MG63 (cell line): ENCODE results near the gene SPRING1. TPM values are rescaled to one million over a fixed set of nuclear protein-coding genes. Genes with fewer than 3 reads are reported as not detected.

Source experiments
- DNase-seq: peaks from one replicate; pipeline ENCODE4 v3.0.0-alpha.2; 2020
- H3K27me3 ChIP-seq: fragments of 250-450 bp; sonication (Bioruptor Pico); 2 replicates; pipeline ENCODE4 v1.5.1; 2020; ENCODE audit warnings: mild to moderate bottlenecking, moderate library complexity
- H3K36me3 ChIP-seq: fragments of 250-450 bp; sonication (Bioruptor Pico); 2 replicates; pipeline ENCODE4 v1.5.1; 2020; ENCODE audit warnings: mild to moderate bottlenecking, moderate library complexity
- H3K4me3 ChIP-seq: fragments of 250-450 bp; sonication (Bioruptor Pico); 2 replicates; pipeline ENCODE4 v1.5.1; 2020; ENCODE audit warnings: mild to moderate bottlenecking, moderate library complexity
- H3K9me3 ChIP-seq: fragments of 250-450 bp; sonication (Bioruptor Pico); 2 replicates; pipeline ENCODE4 v1.5.1; 2020; ENCODE audit warnings: mild to moderate bottlenecking, moderate library complexity
- total RNA-seq: library from RNA; depleted of rRNA; stranded (reverse); fragments of >200 nt; shearing (Covaris generic); gene quantifications from 2 replicates; pipeline ENCODE4 v1.2.3, GENCODE V29; 2014; ENCODE audit warnings: low replicate concordance

SPRING1 gene
- total RNA-seq, 1 experiment from 2014 or later = 12.5 TPM

DNA sequence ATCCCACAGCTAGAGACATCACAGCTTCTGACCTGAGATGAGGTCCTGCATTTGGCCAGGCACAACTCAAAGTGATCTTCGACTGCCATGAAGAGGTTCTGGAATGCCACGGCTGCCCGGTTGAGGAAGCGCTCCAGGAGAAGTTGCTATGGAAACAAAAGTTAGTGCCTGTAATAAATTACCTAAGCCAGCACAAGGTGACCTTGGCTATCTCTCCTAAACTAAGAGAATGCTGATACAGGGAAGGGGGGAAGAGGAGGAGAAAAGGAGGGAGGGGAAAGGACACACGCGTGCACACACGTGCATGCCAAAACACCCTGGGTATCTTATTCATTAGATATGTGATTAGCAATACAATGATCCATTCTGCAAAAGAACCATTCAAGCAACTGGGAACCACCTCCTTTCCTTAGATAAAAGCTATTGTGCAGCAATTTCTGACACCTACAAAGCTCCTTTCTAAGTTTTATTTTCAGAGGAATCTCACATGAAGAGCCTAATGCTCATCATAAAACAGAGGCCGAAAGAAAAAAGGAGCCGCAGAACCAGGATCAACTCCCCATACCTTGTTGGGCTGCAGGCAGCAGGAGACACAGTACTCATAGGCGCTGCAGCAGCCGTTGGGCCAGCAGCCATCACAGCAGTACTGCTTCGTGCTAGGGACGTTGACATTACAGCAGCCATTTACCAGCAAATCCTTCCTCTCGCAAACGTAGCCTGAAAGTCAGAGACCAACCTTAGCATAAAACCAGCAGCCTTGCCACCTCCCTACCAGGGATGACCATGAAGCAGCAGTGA is 17.9 kb downstream of the SPRING1 start:
- no peaks in the 10 kb centered on the region; the same call in none of the 2 replicates for H3K36me3 ChIP-seq
- no peaks in the 10 kb centered on the region for H3K27me3 ChIP-seq
- no peak overlapping the region for H3K4me3 ChIP-seq
- no peaks in the 10 kb centered on the region for H3K9me3 ChIP-seq
- DNase-seq = no peak

- Histone ChIP-seq H3K4me3 (no peak overlapping the region), H3K36me3 (no peaks in the 10 kb centered on the region; the same call in none of the 2 replicates), H3K9me3 (no peaks in the 10 kb centered on the region), H3K27me3 (no peaks in the 10 kb centered on the region)
- no peak for DNase-seq
Measured at GRCh38 chr12:116718655-116719454, 19.0 kb downstream of the SPRING1 start.

GRCh38 chr12:116717466-116718437 is 20.1 kb downstream of the SPRING1 start:
- H3K4me3 ChIP-seq = no peak overlapping the region

GRCh38 chr12:116714175-116714574 is 23.7 kb downstream of the SPRING1 start:
- Histone ChIP-seq H3K27me3 (peaks cover 8% of the 10 kb centered on the region), H3K9me3 (no peaks in the 10 kb centered on the region), H3K36me3 (no peaks in the 10 kb centered on the region; the same call in none of the 2 replicates), H3K4me3 (no peak overlapping the region)
- DNase-seq = no peak

More at GRCh38 chr12:116717466-116718437, 20.1 kb downstream of the SPRING1 start:
- Histone ChIP-seq H3K9me3 (no peaks in the 10 kb centered on the region), H3K36me3 (no peaks in the 10 kb centered on the region; the same call in none of the 2 replicates), H3K27me3 (no peaks in the 10 kb centered on the region)
- DNase-seq = no peak

DNA sequence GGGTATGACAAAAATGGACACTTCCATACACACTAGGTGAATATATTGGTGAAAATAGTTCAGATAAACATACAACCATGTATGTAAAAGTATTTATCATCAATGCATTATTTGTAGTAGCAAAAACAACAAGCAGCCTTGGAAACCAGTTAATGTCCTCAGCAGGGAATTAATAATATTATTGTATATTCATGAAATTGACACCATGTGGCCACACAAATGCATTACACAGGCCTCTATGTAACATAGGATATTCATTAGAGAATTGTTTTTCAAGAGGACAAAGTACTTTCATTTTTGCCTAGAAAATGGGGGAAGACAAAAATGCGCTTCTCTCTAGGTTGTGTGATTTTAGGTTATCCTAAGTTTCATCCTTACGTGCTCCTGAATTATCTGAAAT is 24.3 kb downstream of the SPRING1 start:
- DNase-seq = no peak
- H3K9me3 ChIP-seq = no peaks in the 10 kb centered on the region
- H3K36me3 ChIP-seq = no peaks in the 10 kb centered on the region; the same call in none of the 2 replicates
- H3K27me3 ChIP-seq = peaks cover 13% of the 10 kb centered on the region
- H3K4me3 ChIP-seq = no peak overlapping the region

DNA sequence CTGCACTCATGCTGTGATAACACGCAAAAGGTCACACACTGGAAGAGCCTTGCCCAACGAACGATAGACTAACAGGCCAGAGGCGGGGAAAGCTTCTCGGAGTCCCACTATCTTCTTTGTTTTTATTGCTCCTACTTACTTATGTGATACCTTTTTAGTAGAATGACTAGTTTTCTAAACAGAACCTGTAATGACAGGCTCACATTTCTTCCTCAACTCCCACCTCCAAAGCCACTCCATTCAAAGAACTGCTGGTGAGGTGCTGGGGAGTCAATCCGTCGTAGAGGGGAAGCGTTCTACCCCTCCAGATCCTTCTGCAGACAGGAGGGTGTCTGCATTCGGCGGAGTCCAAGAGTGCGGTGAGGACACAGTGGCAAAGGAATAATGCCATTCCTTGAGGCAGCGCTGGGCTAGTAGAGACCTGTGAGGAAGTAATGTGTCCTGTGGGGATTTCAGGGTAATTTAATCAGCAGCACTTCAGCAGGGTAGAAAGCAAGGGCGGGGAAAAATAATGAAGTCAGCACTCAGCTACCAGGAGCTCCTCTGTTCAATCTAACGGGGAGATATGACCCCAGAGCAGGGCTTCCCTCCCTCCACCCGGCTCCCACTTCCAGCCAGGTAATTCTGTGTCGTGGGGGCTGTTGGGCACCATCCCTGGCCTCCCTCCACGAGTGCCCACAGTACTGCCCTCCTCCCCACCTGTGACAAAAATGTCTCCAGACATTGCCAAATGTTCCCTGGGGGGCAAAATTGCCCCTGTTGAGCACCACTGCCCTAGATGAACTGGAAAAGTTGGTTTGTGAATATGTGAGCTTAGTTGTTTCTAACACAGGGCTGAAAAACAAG is 25.2 kb downstream of the SPRING1 start:
- DNase-seq = no peak
- no peak overlapping the region for H3K4me3 ChIP-seq

DNA sequence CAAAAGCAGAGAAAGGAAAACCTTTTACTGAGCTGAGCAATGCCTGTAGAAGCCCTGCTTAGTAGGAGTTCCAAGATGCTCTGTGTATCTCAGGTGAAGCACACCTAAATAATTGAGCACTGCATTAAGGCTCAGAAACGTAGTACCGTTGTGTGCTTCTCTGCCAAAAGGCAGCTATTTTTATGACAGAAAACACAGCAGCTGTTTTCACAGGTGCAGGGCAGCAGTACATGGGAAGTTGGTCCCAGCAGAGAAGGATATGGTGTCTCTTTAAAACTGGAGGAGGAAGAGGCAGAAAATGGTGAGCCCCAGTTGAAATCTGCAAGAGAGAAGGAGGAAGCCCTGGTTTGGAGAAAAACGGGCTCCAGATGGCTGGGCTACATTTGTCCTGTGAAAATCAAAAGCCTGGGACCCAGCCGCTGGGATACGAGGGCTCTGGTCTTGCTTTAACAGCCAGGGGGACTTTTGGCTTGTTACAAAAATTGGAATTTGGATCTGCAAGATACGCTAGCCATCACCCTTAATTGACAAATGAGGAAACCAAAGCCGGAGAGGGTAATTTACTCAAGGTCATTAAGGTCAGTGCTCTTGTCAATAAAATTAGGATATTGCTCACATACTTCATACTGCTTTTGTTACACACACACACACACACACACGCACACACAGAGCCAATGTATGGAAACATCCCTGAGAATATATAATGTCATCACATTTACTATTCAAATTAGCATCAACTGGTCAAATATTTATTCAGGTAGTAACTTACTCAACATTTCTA is 27.3 kb downstream of the SPRING1 start:
- no peak for DNase-seq
- no peak overlapping the region for H3K4me3 ChIP-seq
- peaks cover 13% of the 10 kb centered on the region for H3K27me3 ChIP-seq
- no peaks in the 10 kb centered on the region for H3K9me3 ChIP-seq
- no peaks in the 10 kb centered on the region for H3K36me3 ChIP-seq

More for the DNA sequence above, 25.2 kb downstream of the SPRING1 start:
- H3K36me3 ChIP-seq = no peaks in the 10 kb centered on the region; the same call in none of the 2 replicates
- no peaks in the 10 kb centered on the region for H3K9me3 ChIP-seq
- H3K27me3 ChIP-seq = peaks cover 13% of the 10 kb centered on the region

GRCh38 chr12:116709768-116710167 is 28.1 kb downstream of the SPRING1 start:
- Histone ChIP-seq H3K9me3 (no peaks in the 10 kb centered on the region), H3K4me3 (no peak overlapping the region), H3K36me3 (no peaks in the 10 kb centered on the region), H3K27me3 (peaks cover 13% of the 10 kb centered on the region)
- no peak for DNase-seq

- H3K4me3 ChIP-seq = no peak overlapping the region
Measured at GRCh38 chr12:116708826-116709756, 28.8 kb downstream of the SPRING1 start.

DNA sequence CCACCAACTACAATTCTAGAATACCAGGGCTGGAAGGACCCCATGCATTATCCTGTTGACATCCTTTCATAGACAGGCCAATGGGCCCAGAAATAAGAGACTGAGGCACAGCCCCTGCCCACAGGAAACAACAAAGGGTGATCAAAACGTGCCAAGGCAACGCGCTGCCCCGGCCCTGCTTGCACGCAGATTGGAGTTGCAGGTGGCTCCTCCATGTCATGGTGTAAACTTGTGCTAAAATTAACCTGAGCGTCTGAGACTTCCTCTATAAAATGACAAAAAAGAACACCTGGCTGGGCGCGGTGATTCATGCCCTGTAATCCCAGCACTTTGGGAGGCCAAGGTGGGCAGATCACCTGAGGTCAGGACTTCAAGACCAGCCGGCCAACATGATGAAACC is 30.1 kb downstream of the SPRING1 start:
- Histone ChIP-seq H3K27me3 (peaks cover 13% of the 10 kb centered on the region), H3K4me3 (no peak overlapping the region), H3K9me3 (no peaks in the 10 kb centered on the region), H3K36me3 (no peaks in the 10 kb centered on the region)
- DNase-seq = no peak

More at GRCh38 chr12:116708826-116709756, 28.8 kb downstream of the SPRING1 start:
- H3K36me3 ChIP-seq = no peaks in the 10 kb centered on the region
- H3K27me3 ChIP-seq = peaks cover 13% of the 10 kb centered on the region
- no peaks in the 10 kb centered on the region for H3K9me3 ChIP-seq
- DNase-seq = peak; percentile 44

- Histone ChIP-seq H3K36me3 (no peaks in the 10 kb centered on the region), H3K9me3 (no peaks in the 10 kb centered on the region), H3K4me3 (no peak overlapping the region), H3K27me3 (no peaks in the 10 kb centered on the region)
- DNase-seq = peak; percentile 43
Measured at GRCh38 chr12:116703214-116703795, 34.6 kb downstream of the SPRING1 start.

DNA sequence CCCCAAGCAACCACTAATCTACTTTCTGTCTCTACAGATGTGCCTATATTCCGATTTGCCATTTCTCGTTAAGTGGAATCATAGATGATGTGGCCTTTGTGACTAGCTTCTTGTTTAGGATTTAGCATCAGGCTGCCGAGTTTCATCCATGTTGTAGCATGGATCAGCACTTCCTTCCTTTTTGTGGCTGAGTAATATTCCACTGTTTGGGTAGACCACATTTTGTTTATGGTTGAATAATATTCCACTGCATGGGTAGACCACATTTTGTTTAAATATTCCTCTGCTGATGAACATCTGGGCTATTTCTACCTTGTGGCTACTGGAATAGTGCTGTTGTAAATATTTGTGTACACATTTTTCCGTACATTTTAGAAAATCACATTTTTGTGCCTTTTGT is 36.4 kb downstream of the SPRING1 start:
- Histone ChIP-seq H3K27me3 (no peaks in the 10 kb centered on the region), H3K36me3 (no peaks in the 10 kb centered on the region), H3K9me3 (no peaks in the 10 kb centered on the region), H3K4me3 (no peak overlapping the region)
- no peak for DNase-seq

- no peak overlapping the region for H3K4me3 ChIP-seq
- no peaks in the 10 kb centered on the region for H3K36me3 ChIP-seq
- no peaks in the 10 kb centered on the region for H3K9me3 ChIP-seq
- DNase-seq = no peak
- no peaks in the 10 kb centered on the region for H3K27me3 ChIP-seq
Measured at GRCh38 chr12:116700066-116700465, 37.8 kb downstream of the SPRING1 start.
